Measurements from ENCODE around the gene UBL3.

UBL3 gene

DNA sequence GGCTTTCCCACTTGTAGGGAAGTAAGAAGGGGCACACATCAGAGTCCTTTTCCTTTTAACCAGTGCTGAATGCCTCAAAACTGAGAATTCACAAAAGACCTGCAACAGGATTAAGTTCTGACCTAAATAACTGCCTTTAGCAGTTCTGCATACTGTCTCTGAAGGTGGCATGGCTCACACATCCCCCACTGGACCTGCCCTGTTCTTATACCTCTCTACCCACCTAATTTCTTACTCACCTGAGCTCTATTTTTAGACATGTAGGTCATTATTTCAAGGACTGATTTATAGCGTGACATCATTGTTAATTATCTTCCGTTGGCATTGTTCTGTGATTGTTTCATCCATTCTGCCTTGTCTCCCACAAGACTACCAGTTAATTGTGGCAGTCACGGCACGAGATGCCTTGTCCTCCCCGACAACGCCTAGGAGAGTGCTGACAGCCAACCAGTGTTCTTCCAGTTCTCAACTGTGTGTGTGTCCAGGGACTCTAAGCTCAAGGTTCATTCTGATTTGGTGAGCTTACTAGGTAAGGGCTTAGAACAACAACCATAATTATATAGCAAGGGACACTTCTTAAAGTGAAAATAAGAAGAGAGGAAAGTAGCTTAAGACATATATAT is 27.1 kb upstream of the UBL3 start:
- no peak overlapping the region for H3K4me3 Mint-ChIP-seq
- H3K27ac Mint-ChIP-seq = no peak overlapping the region
- ATAC-seq (replicated peaks) (no peak), DNase-seq (no peak)
- H3K9me3 Mint-ChIP-seq = no peaks in the 10 kb centered on the region
- no peaks in the 10 kb centered on the region for H3K36me3 Mint-ChIP-seq
- H3K27me3 Mint-ChIP-seq = peaks cover 19 to 29% of the 10 kb centered on the region in 2 donors
- no peaks in the 10 kb centered on the region for H3K4me1 Mint-ChIP-seq

GRCh38 chr13:29875646-29876045 is 25.2 kb upstream of the UBL3 start:
- ATAC-seq (replicated peaks) = no peak
- H3K27me3 Mint-ChIP-seq = peaks cover 19 to 30% of the 10 kb centered on the region in 2 donors
- H3K4me1 Mint-ChIP-seq = no peaks in the 10 kb centered on the region
- DNase-seq = no peak
- H3K4me3 Mint-ChIP-seq = no peak overlapping the region
- H3K9me3 Mint-ChIP-seq = no peaks in the 10 kb centered on the region
- no peaks in the 10 kb centered on the region for H3K36me3 Mint-ChIP-seq
- H3K27ac Mint-ChIP-seq = no peak overlapping the region

- H3K4me1 Mint-ChIP-seq = no peaks in the 10 kb centered on the region
- DNase-seq (no peak), ATAC-seq (replicated peaks) (no peak)
- no peaks in the 10 kb centered on the region for H3K9me3 Mint-ChIP-seq
- H3K4me3 Mint-ChIP-seq = no peak overlapping the region
- H3K27ac Mint-ChIP-seq = no peak overlapping the region
- peaks cover 0 to 3% of the 10 kb centered on the region in 2 donors for H3K36me3 Mint-ChIP-seq
- H3K27me3 Mint-ChIP-seq = peaks cover 13 to 24% of the 10 kb centered on the region in 2 donors
Observed at GRCh38 chr13:29868581-29868980, 18.2 kb upstream of the UBL3 start.

DNA sequence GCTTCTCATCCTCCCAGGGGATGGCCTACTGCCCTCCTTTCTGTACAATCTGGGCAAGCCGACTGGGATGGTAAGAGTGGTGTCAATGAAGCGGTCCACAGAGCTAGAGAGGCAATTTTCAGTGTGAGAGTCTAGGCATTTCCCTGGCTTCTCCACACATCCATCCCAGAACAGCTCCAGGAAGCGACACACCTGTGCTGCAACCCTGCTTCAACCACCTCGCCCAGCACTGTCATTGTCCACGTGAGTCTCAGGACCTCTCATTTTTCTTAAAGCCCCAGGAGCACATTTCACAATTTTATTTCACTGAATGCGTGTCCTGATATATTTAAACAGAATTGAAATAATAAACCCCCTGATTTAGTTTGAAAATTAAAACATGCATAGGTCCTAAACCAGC is 15.5 kb upstream of the UBL3 start:
- Mint-ChIP-seq H3K4me3 (no peak overlapping the region), H3K9me3 (no peaks in the 10 kb centered on the region), H3K27ac (no peak overlapping the region), H3K27me3 (peaks cover 23 to 24% of the 10 kb centered on the region in 2 donors), H3K4me1 (no peaks in the 10 kb centered on the region), H3K36me3 (peaks cover 0 to 3% of the 10 kb centered on the region in 2 donors)
- ATAC-seq (replicated peaks) (no peak), DNase-seq (no peak)

DNA sequence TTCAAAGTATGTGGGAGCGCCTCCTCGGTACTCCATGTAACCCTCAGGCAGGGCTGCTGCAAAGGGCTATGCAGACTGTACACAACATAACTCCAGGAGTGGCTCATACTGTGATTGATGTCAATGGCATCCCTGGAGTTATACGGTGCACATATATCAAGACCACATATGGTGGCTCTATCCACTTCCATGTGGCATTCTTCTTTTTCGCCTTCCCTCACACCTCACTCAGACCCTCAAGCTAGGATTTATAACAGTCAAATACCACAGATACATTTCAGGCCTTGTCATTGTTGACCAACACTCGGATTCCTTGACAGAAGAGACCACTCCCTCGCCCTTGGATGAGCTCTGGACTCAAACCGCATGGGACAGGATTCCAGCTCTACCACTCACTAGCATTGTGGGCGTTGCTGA is 11.3 kb upstream of the UBL3 start:
- Mint-ChIP-seq H3K4me3 (no peak overlapping the region), H3K4me1 (peaks cover 3 to 9% of the 10 kb centered on the region in 2 donors), H3K9me3 (no peaks in the 10 kb centered on the region), H3K27ac (no peak overlapping the region), H3K27me3 (peaks cover 19 to 23% of the 10 kb centered on the region in 2 donors), H3K36me3 (peaks cover 0 to 3% of the 10 kb centered on the region in 2 donors)
- no peak for ATAC-seq (replicated peaks)
- DNase-seq = no peak

GRCh38 chr13:29859971-29860370 is 9.6 kb upstream of the UBL3 start:
- peaks cover 0 to 3% of the 10 kb centered on the region in 2 donors for H3K36me3 Mint-ChIP-seq
- H3K4me3 Mint-ChIP-seq = no peak overlapping the region
- ATAC-seq (replicated peaks) (no peak), DNase-seq (no peak)
- H3K9me3 Mint-ChIP-seq = no peaks in the 10 kb centered on the region
- peaks cover 6 to 16% of the 10 kb centered on the region in 2 donors for H3K4me1 Mint-ChIP-seq
- H3K27ac Mint-ChIP-seq = no peak overlapping the region
- peaks cover 19 to 21% of the 10 kb centered on the region in 2 donors for H3K27me3 Mint-ChIP-seq

DNA sequence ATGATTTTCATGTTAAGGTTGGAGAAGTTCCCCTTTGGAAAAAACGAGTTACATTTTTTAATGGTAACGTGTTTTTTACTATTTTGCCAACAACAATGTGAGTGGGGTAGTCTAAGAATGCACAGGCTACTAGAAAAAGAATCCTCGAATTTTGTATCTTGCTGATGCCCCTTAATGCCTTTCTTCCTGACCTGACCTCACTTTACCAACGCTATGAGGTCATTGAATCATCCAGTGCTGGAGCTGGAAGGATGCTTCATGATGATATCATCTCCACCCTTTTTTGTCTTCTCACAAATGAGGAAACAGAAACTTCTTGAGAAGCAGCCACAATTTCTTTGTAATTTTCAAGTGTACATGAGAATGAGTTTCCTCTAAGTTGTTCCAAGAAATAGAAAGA is 8.2 kb upstream of the UBL3 start:
- ATAC-seq (replicated peaks) = peak; percentile 25 to 64

GRCh38 chr13:29858231-29858630 is 7.8 kb upstream of the UBL3 start:
- no peak for DNase-seq
- H3K4me3 Mint-ChIP-seq = no peak overlapping the region
- H3K27me3 Mint-ChIP-seq = peaks cover 6 to 16% of the 10 kb centered on the region in 2 donors

More for the DNA sequence above, 8.2 kb upstream of the UBL3 start:
- H3K9me3 Mint-ChIP-seq = no peaks in the 10 kb centered on the region
- H3K4me1 Mint-ChIP-seq = peaks cover 6 to 17% of the 10 kb centered on the region in 2 donors
- H3K36me3 Mint-ChIP-seq = no peaks in the 10 kb centered on the region
- peaks cover 7 to 16% of the 10 kb centered on the region in 2 donors for H3K27me3 Mint-ChIP-seq
- H3K4me3 Mint-ChIP-seq = no peak overlapping the region
- DNase-seq = no peak
- no peak overlapping the region for H3K27ac Mint-ChIP-seq

GRCh38 chr13:29857085-29857484 is 6.7 kb upstream of the UBL3 start:
- Mint-ChIP-seq H3K4me3 (no peak overlapping the region), H3K27ac (no peak overlapping the region), H3K9me3 (no peaks in the 10 kb centered on the region), H3K4me1 (peaks cover 8 to 33% of the 10 kb centered on the region in 2 donors), H3K27me3 (peaks cover 0 to 10% of the 10 kb centered on the region in 2 donors), H3K36me3 (no peaks in the 10 kb centered on the region)
- ATAC-seq (replicated peaks) (no peak), DNase-seq (no peak)

More at GRCh38 chr13:29858231-29858630, 7.8 kb upstream of the UBL3 start:
- no peaks in the 10 kb centered on the region for H3K36me3 Mint-ChIP-seq
- no peaks in the 10 kb centered on the region for H3K9me3 Mint-ChIP-seq
- ATAC-seq (replicated peaks) = peak in 1 of 2 donors; percentile 48
- peaks cover 6 to 22% of the 10 kb centered on the region in 2 donors for H3K4me1 Mint-ChIP-seq
- H3K27ac Mint-ChIP-seq = no peak overlapping the region

DNA sequence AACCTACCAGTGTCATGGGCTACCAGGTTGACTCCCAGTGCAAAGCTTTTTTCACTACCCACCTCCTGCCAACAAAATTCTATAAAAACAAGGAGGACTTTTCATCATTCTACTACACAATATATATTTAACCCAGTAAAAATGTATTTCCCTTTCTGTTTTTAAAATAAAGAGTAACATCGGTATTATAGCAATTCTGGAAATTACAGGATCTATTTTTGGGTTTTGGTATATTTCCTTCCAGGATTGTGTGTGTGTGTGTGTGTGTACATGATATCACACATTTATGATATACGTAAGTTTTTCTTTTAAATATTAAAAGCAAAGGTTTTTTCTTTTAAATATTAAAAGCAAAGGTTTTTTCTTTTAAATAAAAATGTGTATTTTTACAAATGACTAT is 6.0 kb upstream of the UBL3 start:
- Mint-ChIP-seq H3K9me3 (no peaks in the 10 kb centered on the region), H3K4me3 (no peak overlapping the region), H3K27me3 (peaks cover 0 to 4% of the 10 kb centered on the region in 2 donors), H3K36me3 (no peaks in the 10 kb centered on the region), H3K27ac (no peak overlapping the region), H3K4me1 (peaks cover 8 to 34% of the 10 kb centered on the region in 2 donors)
- DNase-seq (no peak), ATAC-seq (replicated peaks) (no peak)

DNA sequence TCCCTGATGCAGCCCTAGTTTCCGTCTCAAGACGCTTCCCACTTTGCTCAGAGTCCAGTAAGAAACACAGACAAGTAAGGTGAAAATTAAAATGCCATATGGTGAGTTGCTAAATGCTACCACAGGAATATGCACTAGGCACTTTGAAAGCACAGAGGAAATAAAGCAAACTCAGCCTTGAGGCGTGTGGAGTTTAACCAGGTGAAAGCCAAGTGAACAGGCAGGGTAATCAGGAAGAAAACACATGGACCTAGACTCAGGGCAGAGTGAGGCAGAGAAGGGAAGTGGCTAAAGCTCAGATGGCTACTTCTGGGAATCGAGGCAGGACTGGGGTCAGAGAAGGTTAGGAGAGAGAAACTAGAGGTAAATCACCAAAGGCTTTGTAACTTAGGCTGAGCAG is 5.4 kb upstream of the UBL3 start:
- no peaks in the 10 kb centered on the region for H3K27me3 Mint-ChIP-seq
- no peak overlapping the region for H3K4me3 Mint-ChIP-seq
- no peak for DNase-seq
- peaks cover 8 to 34% of the 10 kb centered on the region in 2 donors for H3K4me1 Mint-ChIP-seq
- no peak for ATAC-seq (replicated peaks)
- H3K36me3 Mint-ChIP-seq = no peaks in the 10 kb centered on the region
- H3K9me3 Mint-ChIP-seq = no peaks in the 10 kb centered on the region
- H3K27ac Mint-ChIP-seq = no peak overlapping the region

- no peaks in the 10 kb centered on the region for H3K9me3 Mint-ChIP-seq
- no peak for ATAC-seq (replicated peaks)
- peaks cover 1 to 3% of the 10 kb centered on the region in 2 donors for H3K36me3 Mint-ChIP-seq
- DNase-seq = no peak
- no peak overlapping the region for H3K27ac Mint-ChIP-seq
- no peak overlapping the region for H3K4me3 Mint-ChIP-seq
- H3K27me3 Mint-ChIP-seq = no peaks in the 10 kb centered on the region
- peaks cover 8 to 34% of the 10 kb centered on the region in 2 donors for H3K4me1 Mint-ChIP-seq
Observed at GRCh38 chr13:29855009-29855408, 4.6 kb upstream of the UBL3 start.

DNA sequence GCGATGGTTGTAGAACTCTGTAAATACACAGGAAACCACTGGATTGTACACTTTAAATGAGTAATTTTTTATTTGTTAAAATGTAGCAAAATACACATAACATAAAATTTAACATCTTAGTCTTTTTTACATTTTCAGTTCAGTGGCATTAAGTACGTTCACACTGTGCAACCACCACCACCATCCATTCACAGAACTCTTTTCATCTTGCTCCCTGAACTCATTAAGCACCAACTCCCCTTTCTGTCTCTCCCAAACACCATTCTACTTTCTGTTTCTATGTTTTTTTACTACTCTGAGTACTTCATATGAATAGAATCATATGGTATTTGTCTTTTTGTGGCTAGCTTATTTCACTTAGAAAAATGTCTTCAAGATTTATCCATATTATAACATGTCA is 2.7 kb upstream of the UBL3 start:
- Mint-ChIP-seq H3K4me3 (no peak overlapping the region), H3K27me3 (no peaks in the 10 kb centered on the region), H3K4me1 (peaks cover 9 to 26% of the 10 kb centered on the region in 2 donors)

GRCh38 chr13:29852472-29853054 is 2.1 kb upstream of the UBL3 start:
- H3K36me3 Mint-ChIP-seq = peaks cover 1 to 13% of the 10 kb centered on the region in 2 donors
- H3K4me3 Mint-ChIP-seq = no peak overlapping the region
- peaks cover 10 to 28% of the 10 kb centered on the region in 2 donors for H3K4me1 Mint-ChIP-seq
- H3K27me3 Mint-ChIP-seq = no peaks in the 10 kb centered on the region
- DNase-seq (no peak), ATAC-seq (replicated peaks) (no peak)
- H3K9me3 Mint-ChIP-seq = no peaks in the 10 kb centered on the region
- H3K27ac Mint-ChIP-seq = no peak overlapping the region

More for the DNA sequence above, 2.7 kb upstream of the UBL3 start:
- no peak for DNase-seq
- ATAC-seq (replicated peaks) = no peak
- no peak overlapping the region for H3K27ac Mint-ChIP-seq
- peaks cover 1 to 10% of the 10 kb centered on the region in 2 donors for H3K36me3 Mint-ChIP-seq
- H3K9me3 Mint-ChIP-seq = no peaks in the 10 kb centered on the region

- Mint-ChIP-seq H3K27me3 (no peaks in the 10 kb centered on the region), H3K27ac (peak overlapping the region; percentile 96), H3K4me1 (peaks cover 16 to 41% of the 10 kb centered on the region in 2 donors), H3K9me3 (no peaks in the 10 kb centered on the region), H3K36me3 (peaks cover 1 to 14% of the 10 kb centered on the region in 2 donors), H3K4me3 (peak overlapping the region; percentile 87 to 94)
- ATAC-seq (replicated peaks) (peak; percentile 32 to 40), DNase-seq (peak; percentile 24)
Observed at GRCh38 chr13:29849731-29850212, 645 bp downstream of the UBL3 start.
